GM19324 (cell line): ENCODE measurements around the gene SHROOM4.

ENCODE experiments used
- ATAC-seq: cut with Tn5 transposase; IDR thresholded peaks from one replicate; pipeline ENCODE4 v1.9.1; 2021; ENCODE audit warnings: mild to moderate bottlenecking, moderate library complexity; ENCODE audit not compliant: unreplicated experiment, low FRiP score

The SHROOM4 gene

DNA sequence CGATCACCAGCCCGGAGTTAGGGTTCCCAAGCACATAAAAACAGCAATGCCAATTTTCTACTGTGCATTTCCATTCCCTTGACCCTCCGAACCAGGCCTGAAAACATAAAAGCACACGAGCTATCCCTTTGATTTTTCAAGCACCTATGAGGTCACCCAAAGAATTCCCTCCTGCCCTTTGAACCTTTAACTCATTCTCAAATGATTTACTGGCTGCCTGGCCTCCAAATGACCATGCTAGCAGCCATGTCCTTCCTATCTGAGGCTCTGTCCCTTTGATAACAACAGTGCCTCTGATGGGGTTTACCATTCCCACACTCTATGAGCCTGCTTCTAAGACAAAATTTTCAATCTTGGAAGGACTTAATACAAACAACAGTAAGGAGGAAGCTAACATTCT is 15.2 kb downstream of the SHROOM4 start:
- ATAC-seq = no peak

DNA sequence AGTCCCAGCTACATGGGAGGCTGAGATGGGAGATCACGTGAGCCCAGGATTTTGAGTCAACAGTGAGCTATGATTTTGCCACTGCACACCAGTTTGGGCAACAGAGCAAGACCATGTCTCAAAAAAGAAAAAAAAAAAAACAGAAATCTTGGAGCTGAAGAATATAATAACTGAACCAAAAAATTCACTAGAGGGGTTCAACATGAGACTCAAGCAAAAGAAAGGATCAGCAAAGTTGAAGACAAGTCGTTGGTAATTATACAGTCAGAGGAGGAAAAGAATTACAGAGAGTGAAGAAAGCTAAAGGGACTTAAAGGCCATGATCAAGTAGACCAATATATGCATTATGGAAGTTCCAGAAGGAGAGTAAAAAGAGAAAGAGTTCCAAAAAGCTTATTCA is 26.9 kb downstream of the SHROOM4 start:
- ATAC-seq = no peak

DNA sequence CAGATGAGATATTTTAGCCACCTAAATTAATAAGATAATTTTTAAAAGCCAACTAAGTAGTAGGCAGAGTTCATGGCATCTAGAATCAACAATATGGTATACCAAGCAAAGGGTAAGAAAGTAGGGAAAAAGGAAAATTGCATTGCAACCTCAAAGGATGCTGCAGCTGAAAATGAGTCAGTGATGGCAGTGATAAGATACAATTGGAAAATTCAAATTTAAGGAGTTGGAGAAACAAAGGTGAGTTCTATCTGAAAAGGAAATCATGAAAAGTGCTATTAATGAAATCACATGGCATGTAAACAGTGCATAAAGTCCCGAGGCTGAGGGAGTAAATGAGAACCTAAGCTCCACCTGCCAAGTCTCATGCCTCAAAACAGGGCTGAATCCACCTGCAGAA is 33.9 kb downstream of the SHROOM4 start:
- ATAC-seq = no peak

DNA sequence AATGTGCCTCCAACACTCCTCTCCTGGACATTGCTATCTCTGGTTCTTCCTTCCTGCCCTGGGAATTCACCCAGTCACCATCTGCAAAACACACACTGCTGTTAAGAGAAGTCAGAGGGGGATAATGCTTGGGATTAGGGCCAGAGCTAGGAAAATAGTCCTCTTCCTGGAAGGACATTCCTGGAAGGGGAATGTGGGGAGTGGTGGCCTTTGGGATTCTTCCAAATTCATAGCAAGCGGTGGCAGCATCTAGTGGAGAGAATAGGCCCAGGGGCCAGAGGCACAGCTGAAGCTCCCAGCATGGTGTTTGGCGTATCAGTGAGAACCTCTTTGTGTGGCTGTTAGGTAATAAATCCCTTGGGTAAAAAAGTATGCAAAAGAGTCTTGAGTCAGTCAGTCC is 34.3 kb downstream of the SHROOM4 start:
- no peak for ATAC-seq

DNA sequence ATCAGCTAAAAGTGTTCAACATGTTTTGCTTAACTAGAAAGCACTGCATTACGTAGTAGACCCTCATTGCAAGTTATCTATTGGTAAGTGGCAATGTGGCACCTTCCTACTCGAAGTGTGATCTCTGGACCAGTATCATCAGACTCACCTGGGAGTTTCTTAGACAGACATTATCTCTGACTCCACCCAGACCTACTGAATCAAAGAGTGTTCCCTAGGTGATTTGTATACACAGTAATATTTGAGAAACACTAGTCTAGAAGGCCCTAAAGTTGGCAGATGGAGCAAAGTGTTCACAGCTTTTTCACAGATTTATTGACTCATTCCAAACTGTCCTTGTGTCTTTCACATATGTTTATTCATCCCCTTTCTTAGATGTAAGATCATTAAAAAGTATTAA is 35.7 kb downstream of the SHROOM4 start:
- ATAC-seq = no peak

DNA sequence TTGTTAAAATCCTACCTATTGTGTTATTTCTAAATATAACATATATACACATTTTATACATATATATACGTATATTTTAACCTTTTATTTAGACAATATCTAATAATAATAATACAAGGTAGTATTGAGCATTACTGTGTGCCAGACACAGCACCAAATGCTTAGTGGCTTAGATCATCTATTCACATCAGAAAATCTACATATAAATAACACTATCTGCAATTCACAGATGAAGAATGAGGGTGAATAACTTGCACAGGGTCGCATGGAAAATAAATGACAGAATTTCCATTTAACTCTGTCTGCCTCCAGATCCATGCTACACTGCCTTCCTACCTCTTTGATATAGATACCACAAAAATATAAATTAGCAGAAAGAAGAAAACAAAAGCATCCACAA is 37.7 kb downstream of the SHROOM4 start:
- no peak for ATAC-seq

DNA sequence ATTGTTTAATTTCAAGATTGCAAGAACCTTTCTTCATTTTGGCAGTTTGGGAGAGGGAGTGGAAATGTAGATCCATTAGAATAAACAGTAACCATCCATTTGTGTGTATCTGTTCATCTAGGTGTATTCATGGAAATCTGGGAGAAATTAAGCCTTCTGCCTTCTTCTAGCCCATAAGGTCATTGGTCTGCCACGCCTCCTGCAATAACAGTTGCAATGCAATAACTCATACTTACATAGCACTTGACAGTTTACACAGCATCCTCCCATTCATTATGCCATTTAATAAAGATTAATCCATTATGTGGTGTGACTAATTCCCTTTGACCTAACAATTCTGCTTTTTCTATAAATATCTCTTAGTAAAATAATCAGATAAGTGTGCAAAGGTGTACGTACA is 42.6 kb downstream of the SHROOM4 start:
- no peak for ATAC-seq

DNA sequence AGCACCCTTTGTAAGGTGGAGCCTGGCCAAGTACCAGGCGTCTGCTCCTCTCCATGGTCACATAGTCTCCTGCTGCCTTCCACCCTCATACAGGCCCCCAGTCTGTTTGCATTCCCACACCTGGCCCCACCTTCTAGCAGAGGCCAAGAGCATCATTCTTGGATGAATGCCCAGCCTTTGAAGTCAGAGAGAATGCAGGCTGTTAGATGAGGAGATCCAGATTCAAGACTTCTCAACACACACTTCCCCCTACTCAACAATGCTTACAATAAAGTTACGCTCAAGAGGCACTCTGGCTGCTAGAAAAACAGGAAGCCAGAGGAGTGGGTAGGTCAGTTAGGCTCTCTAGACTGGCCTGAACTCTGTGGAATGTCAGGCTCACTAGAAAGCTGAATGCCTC is 43.3 kb downstream of the SHROOM4 start:
- no peak for ATAC-seq

DNA sequence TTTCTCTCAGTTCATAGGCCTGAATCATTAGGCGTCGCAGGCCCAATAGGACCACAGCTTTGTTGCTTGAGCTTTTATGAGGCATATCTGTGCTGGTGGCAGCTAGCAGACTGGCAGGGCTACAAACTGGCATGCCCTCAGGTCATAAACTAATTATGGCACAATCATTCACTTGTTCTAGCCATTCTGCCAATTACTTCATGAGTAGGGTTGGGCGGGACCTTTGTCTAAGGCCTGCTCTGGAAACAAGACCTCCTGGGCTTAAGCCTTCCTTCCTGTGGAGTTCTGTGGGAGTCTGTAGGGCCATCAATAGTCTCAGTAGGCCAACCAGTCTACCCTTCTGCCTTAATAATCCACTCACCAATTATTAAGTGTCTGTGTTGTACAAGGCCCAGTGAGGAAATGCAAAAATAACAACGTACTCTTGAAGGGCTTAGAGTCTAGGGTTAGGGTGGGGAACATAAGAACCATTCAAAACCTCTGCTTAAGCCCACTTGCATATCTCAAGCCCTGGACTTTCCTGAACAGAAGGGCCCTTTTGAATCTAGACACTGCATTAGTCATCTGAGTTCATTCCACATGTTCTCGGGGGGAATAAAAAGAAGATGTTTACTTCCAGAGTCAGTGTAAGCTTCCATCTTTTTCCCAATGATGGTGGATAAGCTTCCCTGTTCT is 44.5 kb downstream of the SHROOM4 start:
- no peak for ATAC-seq

DNA sequence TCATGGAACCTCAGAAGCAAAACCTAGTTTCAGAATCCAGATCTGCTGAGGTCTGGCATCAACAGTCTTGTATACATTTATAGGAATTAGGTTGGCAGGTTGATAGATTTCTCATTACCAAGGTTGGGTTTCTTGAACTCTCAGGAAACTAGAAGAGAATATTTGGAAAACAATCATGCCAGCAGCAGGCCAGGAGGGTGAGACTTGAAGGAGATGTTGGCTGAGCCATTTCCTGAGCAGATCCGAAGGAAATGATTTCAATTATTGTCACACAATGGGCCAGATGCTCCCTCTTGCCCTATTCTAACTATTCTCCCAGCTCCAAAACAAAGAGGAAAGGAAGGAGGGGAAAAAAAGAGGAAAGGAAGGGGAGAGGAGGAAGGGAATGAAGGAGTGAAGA is 45.2 kb downstream of the SHROOM4 start:
- no peak for ATAC-seq

DNA sequence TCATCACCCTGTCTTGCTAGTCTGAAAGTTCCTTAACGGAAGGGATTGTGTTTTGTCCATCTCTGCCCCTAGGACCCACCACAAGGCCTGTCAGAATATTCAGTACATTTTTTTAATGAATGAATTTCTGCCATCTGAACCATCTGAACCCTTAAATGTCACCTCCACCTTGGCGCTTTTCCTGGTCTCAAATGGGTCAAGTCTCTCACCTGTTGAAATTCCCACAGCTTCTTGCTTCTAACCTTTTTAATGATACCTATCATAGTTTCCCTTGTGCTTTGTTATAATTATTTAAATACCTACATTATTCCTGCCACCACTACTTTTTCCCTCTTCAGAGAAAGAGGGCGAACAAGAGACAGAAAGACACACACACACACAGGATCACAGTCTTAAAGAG is 48.0 kb downstream of the SHROOM4 start:
- ATAC-seq = no peak

DNA sequence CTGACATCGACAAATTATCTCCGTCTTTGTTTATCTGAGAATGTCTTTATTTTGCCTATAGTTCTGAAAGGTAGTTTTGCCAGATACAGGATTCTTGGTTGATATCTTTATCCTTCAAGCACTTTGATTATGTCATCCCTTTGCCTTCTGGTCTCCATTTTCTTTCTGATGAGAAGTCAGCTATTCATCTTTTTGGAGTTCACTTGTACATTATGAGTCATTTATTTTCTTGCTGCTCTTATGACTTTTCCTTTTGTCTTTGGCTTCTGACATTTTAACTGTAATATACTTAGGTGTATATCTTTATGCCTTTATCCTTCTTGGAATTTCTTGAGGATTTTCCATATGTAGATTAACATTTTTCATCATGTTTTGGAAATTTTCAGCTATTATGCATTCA is 51.4 kb downstream of the SHROOM4 start:
- ATAC-seq = no peak

DNA sequence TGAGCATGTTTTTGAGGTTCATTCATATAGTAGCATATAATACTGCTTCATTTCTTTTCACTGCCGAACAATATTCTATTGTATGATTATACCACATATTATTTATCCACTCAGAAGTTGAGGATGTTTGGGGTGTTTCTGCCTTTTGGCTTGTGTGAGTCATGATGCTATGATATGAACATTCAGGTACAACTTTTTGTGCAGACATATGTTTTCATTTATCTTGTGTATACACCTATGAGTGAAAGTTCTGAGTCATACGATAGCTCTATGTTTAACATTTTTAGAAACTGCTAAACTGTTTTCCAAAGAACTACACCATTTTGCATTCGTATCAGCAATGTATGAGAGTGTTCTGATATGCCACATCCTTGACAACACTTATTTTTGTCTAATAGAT is 57.7 kb downstream of the SHROOM4 start:
- no peak for ATAC-seq

DNA sequence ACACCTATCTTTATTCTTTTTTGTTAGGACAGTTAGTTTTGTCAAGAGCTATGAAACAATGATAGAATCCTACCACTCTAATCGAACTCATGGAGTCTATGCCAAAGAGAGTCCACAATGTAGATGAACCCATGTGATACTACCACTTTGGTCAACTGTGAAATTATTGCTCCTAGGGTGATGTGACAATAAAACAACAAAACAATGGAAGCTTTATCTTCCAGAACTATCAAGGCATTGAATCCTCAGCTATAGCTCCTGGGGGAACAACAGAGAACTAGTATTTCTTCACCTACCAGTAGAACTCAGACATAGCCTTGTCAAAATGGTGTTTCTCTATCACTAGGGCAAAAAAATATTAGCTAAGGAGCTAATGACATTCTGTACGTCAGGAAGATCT is 62.9 kb downstream of the SHROOM4 start:
- ATAC-seq = no peak

DNA sequence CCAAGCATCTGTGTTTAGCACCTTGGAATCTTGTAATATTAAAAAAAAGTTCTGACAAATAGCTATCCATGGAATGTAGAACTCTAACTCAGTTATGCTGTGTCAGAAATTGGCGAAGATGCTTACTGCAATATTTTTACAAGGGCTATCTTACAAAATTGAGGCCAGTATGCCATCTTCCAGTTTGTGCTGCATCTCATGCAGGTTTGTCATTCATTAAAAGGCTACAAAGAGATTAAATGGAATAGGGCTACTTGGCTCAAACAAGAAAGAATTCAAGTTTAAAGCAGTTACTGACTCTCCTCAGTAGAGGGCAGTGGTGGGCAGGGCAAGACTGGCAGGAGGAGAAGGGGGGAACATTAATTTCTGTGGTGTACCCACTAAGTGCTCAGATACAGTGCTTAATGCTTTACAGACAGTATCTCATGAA is 66.5 kb downstream of the SHROOM4 start:
- ATAC-seq = no peak

DNA sequence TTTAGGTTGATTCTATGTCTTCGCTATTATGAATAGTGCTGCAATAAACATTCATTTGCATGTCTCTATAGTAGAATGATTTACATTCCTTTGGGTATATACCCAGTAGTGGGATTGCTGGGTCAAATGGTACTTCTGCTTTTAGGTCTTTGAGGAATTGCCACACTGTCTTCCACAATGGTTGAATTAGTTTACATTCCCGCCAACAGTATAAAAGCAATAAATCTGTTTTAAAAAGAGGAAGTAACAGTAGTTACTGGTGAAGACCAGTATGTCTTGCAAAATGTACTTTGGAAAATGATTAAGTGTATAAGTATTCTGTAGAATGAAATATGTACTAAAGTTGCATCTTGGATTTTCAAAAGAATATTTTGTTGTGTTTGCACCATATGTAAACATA is 77.3 kb downstream of the SHROOM4 start:
- no peak for ATAC-seq

DNA sequence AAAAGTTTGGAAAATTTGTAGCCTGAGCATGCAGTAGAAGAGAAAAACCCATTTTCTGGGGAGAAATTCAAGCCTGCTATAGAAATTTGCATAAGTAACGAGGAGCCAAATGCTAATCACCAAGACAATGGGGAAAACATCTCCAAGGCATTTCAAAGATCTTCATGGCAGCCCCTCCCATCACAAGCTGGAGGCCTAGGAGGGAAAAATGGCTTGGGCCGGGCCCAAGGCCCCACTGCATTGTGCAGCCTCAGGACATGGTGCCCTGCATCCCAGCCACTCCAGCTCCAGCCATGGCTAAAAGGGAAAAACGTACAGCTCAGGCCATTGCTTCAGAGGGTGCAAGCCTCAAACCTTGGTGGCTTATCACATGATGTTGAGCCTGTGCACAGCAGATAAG is 87.7 kb downstream of the SHROOM4 start:
- ATAC-seq = no peak

DNA sequence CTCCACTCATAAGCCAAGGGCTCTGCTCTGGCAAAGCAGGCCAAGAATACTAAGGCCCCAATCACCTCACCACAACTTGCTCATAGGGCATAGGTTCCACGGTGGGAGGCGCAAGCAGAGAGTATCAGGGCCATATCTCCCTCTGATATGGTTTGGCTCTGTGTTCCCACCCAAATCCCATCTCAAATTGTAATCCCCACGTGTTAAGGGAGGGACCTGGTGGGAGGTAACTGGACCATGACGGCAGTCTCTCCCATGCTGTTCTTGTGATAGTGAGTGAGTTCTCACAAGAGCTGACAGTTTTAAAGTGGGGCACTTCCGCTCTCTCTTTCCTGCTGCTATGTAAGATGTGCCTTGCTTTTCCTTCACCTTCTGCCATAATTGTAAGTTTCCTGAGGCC is 88.7 kb downstream of the SHROOM4 start:
- ATAC-seq = no peak

DNA sequence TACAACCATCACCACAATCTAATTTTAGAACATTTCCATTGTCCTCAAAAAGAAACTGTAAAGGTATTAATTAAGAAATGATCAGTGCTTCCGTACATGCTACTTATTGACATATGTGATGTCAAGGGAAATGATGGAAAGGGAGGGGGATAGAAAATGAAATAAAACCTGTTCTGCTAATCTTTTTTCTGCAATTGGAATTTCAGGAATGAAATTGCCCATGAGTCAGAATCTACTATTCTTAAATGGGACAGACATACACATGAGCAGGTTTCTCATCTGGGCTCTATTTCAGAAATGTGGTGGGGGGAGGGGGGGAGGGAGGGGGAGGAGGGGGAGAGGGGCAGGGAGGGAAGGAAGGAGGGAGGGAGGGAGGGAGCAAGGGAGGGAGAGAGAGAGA is 91.0 kb downstream of the SHROOM4 start:
- ATAC-seq = no peak

DNA sequence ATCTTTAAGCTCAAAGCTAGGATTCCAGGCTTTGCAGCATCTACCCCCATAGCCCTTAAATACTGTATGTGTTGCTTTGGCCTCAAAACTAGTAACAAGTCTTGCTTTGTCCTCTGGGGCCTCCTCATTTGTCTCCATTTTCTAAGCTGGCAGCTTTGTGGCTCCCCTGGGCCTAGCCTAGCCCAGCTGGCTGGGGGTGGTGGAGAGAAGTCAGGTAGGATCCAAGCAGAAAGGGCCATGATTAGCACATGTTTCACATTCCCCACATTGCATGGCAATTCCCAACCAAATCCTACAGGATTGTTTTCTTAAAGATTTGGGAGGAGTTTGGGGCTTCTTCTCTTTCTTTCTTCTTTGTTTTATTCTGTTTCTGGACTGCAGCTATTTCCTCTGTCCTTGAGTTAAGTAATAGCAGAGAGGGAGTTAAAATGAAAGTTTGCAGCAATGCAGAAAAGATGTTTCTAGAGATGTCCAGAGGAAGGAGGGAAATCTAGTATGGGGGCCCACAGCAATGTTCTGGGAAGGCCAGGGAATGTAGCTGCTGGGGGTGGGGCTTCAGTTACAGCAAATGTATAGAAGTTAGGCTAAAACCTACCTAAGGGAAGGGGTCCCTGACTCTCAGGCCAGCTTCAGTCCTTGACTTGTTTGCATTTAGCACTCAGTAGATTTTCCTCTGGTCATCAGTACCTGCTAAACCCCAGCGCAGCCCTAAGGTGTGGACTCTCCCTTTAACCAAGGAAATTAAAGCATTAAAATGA is 92.1 kb downstream of the SHROOM4 start:
- ATAC-seq = no peak

DNA sequence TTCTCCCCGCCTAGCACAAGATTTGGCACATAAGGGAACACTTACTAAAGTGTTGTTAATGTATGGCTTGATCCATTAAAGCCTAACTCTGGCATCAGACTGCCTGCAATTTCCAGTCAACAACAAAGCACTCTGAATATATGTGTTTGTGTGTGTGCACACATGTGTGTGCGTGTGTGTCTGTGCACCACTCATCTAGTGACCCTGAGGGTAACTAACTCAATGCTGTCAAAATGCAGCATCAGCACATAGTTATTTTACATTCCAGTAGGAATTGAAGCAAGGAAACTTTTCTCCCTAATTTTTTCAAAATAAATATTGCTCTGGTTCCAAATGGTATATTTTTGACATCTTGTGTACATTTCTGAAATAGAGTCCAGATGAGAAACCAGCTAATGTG is 94.4 kb downstream of the SHROOM4 start:
- no peak for ATAC-seq

DNA sequence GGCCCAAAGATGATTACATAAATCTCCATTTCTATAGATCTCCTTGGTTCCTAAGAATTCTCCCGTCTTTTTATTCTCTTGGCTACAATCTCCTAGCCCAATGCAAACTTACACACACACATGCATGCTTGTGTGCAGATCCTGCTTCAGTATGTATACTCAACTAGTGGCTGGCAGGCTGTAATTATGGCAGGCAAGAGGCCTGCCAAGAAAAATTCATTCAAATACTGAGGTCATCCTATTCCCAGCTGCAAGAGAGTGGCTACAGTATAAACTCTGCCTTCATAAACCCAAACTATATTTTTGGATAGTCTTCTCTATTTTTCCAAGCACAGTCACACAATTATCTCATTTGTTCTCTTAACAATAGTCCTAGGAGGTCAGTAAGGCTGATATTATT is 95.2 kb downstream of the SHROOM4 start:
- ATAC-seq = no peak
